NOMO-1 treated with DMSO at 0.1 percent for 48 hours (cell line): ENCODE data around the gene TBCK.
A peak's percentile ranks its signal among the peaks of the same experiment; 100 is the strongest.
"Not testable (repeated sequence)": the region's sequence is repeated elsewhere in the genome, so short reads cannot be mapped to it uniquely, and the experiment has no call there.

Experiments used
- DNase-seq: peaks from one replicate; lab custom pipeline; 2025; ENCODE audit not compliant: unreplicated experiment; lab: John Stamatoyannopoulos, UW

TBCK gene

DNA sequence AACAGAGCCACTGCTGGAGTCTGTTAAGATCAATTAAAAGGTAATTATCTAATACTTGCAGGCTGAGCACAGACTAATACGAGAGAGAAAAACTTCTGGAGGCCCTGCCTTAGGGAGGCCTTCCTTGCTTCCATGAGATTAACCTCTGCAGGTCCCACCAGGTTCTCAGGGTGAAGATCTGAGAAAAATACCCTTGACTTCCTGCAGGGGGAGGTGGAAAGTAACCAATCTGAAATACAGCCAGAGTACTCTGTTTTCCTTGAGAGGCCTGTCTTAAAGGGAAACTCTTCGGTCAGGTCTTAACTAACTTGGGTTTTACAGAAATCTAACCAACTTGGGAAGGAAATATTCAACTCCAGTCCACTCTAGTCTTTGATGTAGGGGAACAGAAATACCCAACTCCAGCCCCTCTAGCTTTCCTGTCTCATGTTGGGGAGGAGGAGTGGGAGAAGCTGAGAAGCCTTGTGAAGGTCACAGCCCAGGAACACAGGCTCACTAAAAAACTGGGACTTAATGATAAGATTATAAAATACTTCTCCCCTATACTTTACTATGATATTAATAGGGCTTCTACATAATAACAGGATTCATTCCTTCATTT is 77.1 kb downstream of the TBCK start:
- DNase-seq: peak; percentile 14

- DNase-seq: no peak
These were observed 84.1 kb downstream of the TBCK start for GRCh38 chr4:106231931-106232330.

GRCh38 chr4:106222548-106222947 is 93.5 kb downstream of the TBCK start:
- DNase-seq: no peak

DNA sequence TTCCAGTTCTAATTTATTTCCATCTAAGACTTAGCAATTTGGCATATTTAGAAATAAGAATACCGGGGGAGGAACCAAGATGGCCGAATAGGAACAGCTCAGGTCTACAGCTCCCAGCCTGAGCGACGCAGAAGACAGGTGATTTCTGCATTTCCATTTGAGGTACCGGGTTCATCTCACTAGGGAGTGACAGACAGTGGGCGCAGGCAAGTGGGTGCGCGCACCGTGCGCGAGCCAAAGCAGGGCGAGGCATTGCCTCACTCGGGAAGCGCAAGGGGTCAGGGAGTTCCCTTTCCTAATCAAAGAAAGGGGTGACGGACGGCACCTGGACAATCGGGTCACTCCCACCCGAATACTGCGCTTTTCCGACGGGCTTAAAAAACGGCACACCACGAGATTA is 102.7 kb downstream of the TBCK start:
- DNase-seq: not testable (repeated sequence)

DNA sequence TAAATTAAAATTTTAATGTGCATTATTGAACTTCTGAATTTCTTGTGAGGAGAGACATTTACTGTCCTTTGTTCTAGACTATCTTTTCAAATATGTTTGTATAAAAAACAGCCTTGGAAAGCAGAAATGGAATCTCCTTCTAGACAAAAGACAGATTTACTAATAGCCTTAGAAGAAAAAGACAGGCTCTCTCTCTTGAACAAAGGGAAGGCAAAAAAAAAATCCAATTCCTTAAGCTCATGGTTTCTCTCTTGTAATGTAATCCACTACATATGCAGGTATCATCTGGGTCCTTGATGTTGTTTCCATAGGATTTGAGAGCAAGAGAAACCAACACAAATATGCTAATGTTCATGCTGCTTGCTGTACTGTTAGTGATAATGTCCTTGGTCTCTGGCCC is 106.0 kb downstream of the TBCK start:
- DNase-seq: no peak

DNA sequence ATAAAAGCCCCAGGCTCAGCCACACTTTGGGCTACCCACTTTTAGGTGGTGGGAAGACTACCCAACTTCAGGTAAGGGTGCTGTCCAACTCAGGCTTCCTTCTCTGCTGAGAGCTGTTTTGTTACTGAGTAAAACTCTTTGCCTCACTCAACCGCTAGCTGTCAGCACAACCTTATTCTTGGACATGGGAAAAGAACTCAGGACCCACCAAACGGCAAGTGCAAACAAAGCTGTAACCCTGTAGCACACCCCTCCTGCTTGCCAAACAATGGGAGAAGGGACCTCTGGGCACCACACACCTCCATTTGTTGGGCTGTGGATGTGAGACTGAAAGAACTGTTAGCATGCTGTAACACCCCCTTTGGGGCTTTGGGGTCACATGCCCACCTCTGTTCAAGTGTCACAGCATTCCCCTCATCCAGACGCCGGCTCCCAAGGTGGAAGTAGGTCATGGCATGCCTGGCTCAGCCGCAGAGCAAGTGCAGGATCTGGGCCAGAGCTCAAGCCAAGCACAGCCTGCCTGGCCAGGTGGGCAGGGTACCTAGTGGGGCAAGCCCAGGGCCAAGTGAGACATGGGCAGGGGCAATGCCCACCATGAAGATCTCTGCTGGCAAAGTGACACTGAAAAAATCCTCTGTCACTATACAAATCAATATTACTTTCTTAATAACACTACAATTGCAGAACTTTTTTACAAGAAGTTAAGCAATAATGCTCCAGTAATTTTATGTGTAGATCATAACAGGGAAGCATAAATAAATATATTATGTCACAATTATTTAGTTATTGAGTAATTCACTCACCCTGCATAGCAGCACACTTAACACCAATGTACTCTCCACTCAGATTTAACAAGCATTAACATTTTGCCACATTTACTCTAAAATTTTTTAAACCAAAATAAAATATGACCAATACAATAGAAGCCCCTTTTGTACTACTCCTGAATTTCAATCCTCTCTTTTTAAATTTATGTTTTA is 107.2 kb downstream of the TBCK start:
- DNase-seq: no peak

- no peak for DNase-seq
These were observed 114.6 kb downstream of the TBCK start for GRCh38 chr4:106201373-106201772.

DNA sequence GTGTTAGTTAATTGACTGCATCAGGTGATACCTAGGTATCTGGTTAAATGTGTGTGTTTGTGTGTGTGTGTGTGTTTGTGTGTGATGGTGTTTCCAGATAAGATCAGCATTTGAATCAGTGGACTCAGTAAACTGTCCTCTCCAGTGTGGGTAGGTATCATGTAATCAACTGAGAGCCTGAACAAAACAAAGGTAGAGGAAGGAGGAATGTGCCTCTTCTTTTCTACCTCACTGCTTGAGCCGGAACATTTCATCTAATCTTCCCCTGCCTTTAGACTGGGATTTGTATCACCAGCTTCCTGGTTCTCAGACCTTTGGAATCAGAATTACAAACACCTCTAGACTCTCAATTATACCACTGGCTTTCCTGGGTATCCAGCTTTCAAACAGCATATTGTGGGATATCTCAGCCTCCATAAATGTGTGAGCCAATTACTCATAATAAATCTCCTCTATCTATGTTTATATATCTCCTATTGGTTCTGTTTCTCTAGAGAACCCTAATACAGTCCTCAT is 120.5 kb downstream of the TBCK start:
- no peak for DNase-seq

DNA sequence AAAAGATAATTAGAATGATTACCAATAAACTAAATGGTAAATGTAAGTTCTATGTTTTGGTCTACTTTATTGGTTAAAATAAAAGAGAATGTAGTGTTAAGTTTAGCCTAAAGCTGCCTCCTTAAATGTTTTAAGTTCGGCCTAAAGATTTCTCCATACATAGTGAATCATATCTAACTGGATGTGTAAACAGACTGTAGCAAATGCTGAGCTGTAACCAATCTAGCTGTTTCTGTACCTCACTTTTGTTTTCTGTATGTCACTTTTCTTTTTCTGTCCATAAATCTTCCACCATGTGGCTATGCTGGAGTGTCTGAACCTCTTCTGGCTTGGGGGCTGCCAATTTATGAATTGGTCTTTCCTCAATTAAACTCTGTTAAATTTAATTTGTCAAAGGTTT is 121.2 kb downstream of the TBCK start:
- no peak for DNase-seq

- no peak for DNase-seq
These were observed 123.9 kb downstream of the TBCK start for GRCh38 chr4:106192131-106192530.

GRCh38 chr4:106186201-106186600 is 129.8 kb downstream of the TBCK start:
- no peak for DNase-seq

GRCh38 chr4:106183551-106183950 is 132.5 kb downstream of the TBCK start:
- DNase-seq: no peak

GRCh38 chr4:106172861-106173260 is 143.1 kb downstream of the TBCK start:
- no peak for DNase-seq

GRCh38 chr4:106165351-106166010 is 150.5 kb downstream of the TBCK start:
- DNase-seq: no peak

DNA sequence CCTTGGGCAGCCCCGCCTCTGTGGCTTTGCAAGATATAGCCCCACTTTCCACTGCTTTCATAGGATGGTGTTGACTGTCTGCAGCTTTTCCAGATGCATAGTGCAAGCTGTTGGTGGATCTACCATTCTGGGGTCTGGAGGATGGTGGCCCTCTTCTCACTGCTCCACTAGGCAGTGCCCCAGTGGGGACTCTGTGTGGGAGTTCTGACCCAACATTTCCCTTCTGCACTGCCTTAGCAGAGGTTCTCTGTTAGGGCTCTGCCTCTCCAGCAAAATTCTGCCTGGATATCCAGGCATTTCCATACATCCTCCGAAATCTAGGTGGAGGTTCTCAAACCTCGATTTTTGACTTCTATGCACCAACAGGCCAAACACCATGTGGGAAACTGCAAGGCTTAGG is 153.7 kb downstream of the TBCK start:
- DNase-seq: no peak

DNA sequence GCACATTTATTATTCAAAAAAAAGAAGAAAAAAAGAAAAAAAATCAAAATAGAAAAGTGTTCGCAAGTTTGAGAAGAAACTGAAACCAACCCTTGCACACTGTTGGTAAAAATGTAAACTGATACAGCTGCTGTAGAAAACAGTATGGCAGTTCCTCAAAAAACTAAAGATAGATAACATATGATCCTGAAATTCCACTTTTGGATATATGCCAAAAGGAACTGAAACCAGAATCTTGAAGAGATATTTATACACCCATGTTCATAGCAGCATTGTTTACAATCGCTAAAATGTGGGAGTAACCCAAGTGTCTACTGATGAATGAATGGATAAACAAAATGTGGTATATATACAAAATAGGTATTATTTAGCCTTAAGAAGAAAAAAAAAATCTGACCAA is 155.4 kb downstream of the TBCK start:
- peak; percentile 28 for DNase-seq

GRCh38 chr4:106149911-106150310 is 166.1 kb downstream of the TBCK start:
- DNase-seq: no peak

GRCh38 chr4:106149026-106149425 is 167.0 kb downstream of the TBCK start:
- no peak for DNase-seq

DNA sequence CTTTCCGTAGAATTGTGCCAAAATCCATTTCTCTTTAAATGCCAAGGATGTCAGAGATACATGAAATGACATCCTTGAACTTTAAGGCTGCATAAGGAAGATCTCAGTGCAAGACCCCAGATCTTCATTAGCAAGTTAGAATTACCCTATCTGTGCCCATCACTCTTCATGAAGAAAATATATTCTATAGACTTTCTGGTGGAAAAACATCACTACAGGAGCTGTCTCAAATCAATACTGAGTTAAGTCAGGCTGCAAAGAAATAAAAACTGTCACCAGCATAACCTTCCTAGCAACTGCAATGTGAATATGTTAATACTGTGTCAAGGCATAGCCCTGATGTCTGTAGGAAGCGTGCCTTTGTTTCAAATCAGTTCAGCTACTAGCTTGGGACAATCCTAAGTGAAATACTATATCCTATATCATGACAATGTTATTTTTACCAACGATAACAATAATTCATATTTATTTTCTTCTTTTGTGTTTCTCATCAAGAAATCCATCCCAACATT is 173.3 kb downstream of the TBCK start:
- no peak for DNase-seq

- DNase-seq: no peak
These were observed 175.4 kb downstream of the TBCK start for GRCh38 chr4:106140601-106141000.

DNA sequence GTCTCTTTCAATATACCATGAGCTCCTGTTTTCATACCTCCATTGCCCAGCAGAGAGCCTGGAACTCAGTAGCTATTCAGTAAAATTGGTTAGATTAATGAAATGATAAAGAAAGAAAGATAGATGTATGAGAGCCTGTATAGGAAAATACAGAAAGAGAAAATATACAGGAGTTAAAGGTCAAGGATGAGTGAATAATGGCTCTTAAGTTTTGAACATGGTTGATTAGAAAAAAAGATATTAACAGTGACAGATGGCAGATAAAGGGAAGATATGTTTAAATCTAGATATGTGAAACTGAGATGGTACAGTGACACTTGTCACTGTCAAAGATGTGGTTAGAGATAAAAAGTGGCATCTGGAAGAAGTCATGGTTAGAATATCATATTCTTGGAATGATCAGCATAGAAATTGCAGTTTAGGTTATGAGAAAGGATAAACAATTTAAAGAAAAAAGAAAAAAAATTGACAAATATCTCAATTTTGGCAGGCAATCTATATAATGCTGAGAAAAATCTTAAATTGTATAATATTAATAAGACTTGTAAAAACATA is 179.2 kb downstream of the TBCK start:
- no peak for DNase-seq
